ENCODE measurements around the gene MYOG.

The MYOG gene

GRCh38 chr1:203124011-203124410, 38.2 kb upstream of the MYOG start:
- no peak for DNase-seq
- Mint-ChIP-seq H3K4me1 (ENCODE audit: low read depth) (peaks cover 11% of the 10 kb centered on the region), H3K4me3 (no peak overlapping the region)

GRCh38 chr1:203122159-203122558, 36.3 kb upstream of the MYOG start:
- H3K4me3 Mint-ChIP-seq, result no peak overlapping the region
- no peaks in the 10 kb centered on the region for H3K9me3 Mint-ChIP-seq
- no peaks in the 10 kb centered on the region for H3K36me3 Mint-ChIP-seq (ENCODE audit: low read depth)
- H3K27ac Mint-ChIP-seq, result no peak overlapping the region
- no peak for DNase-seq
- peaks cover 83% of the 10 kb centered on the region for H3K27me3 Mint-ChIP-seq
- peaks cover 5% of the 10 kb centered on the region for H3K4me1 Mint-ChIP-seq (ENCODE audit: low read depth)

More at GRCh38 chr1:203124011-203124410, 38.2 kb upstream of the MYOG start:
- Mint-ChIP-seq H3K27me3 (peaks cover 82% of the 10 kb centered on the region), H3K9me3 (no peaks in the 10 kb centered on the region), H3K27ac (no peak overlapping the region), H3K36me3 (ENCODE audit: low read depth) (no peaks in the 10 kb centered on the region)

- Mint-ChIP-seq H3K4me3 (no peak overlapping the region), H3K4me1 (ENCODE audit: low read depth) (no peaks in the 10 kb centered on the region)
- DNase-seq, result no peak
Measured at GRCh38 chr1:203121186-203122015, 35.6 kb upstream of the MYOG start.

DNA sequence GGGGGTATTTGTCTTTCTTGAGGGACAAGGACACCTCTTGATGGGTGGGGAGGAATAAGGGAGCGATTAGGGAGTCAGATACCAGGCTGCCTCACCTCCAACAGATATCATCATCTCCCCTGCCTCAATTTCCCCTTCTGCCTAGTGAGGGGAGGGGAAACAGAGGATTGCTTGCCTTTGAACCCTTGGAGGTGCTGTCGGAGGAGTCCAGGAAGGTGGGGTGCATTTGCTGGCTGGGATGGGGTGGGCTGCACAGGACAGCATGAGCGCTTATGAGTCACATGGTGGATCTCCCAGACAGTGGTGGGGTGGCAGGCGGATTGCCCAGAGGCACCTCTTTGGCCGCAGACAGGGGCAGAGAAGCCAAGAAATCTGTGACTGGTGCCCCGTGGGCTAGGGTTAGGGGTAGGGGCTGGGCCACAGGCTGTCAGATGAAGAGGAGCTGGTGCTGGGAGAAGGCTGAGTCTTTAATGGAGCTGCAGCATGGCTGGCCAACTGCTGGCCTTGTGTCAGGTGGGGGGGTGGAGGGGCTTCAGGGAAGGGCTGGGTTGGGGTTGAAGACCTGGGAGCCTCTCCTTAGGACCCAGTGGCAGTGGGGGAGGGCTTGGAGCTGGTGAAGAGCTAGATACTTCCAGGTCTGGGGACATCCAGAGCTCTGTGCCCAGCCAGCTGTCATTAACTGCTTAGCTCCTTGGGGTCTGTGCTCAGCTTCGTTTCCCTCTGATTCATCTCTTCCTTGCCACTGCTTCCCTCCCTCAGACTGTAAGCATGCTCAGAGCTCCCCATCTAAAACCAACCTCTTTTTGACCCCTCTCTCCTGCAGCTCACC, 34.7 kb upstream of the MYOG start:
- no peak overlapping the region for H3K4me3 Mint-ChIP-seq
- no peaks in the 10 kb centered on the region for H3K9me3 Mint-ChIP-seq
- DNase-seq, result no peak
- no peak overlapping the region for H3K27ac Mint-ChIP-seq
- peaks cover 79% of the 10 kb centered on the region for H3K27me3 Mint-ChIP-seq
- no peaks in the 10 kb centered on the region for H3K4me1 Mint-ChIP-seq (ENCODE audit: low read depth)
- no peaks in the 10 kb centered on the region for H3K36me3 Mint-ChIP-seq (ENCODE audit: low read depth)

More at GRCh38 chr1:203121186-203122015, 35.6 kb upstream of the MYOG start:
- Mint-ChIP-seq H3K27me3 (peaks cover 80% of the 10 kb centered on the region), H3K36me3 (ENCODE audit: low read depth) (no peaks in the 10 kb centered on the region), H3K9me3 (no peaks in the 10 kb centered on the region), H3K27ac (no peak overlapping the region)

DNA sequence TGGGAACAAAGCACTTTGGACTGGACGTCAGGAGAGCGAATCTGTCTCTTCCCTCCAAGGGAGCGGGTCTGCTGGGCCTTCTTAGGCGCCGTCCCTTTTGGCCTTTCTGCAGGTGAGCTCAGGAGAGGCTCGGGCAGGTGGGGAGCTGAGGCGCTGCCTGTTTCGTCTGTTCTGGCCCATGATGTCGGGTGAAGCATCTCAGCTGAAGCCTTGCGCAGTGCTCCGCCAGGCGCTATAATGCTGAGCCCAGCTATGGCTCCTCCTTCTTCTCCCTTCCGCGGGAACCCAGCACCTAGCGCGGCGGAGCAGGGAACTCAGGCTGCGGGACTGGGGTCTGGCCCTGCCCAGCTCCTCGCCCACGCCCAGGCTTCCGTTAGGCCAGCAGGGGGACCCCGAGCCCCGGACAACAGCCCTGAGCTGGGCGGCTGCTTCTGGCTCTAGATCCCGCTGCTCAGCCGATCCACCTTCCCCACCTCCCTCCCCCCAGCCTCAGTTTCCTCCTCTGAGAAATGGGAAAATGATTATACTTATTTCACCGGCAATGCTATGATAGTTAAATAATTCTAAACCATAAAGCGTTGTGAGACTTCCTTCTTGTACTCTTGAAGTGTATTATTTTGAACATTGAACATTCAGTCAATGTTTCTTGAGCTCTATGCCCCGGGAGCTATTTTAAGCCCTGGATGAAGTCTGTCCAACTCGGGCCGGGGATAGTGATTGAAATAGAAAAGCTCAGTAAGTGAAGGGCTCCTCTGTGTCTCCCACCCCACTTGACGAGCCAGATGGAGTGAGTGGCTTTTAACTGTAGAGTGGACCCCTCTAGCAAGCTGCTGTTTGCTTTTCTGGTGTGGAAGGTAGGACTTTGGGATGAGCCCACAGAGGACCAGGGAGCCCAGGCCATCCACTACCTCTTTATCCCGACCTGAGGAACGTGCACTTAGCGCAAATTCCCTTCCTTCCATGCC, 32.1 kb upstream of the MYOG start:
- no peaks in the 10 kb centered on the region for H3K9me3 Mint-ChIP-seq
- H3K27ac Mint-ChIP-seq, result no peak overlapping the region
- DNase-seq, result no peak
- no peaks in the 10 kb centered on the region for H3K36me3 Mint-ChIP-seq (ENCODE audit: low read depth)
- H3K4me3 Mint-ChIP-seq, result no peak overlapping the region
- no peaks in the 10 kb centered on the region for H3K4me1 Mint-ChIP-seq (ENCODE audit: low read depth)
- H3K27me3 Mint-ChIP-seq, result peaks cover 61% of the 10 kb centered on the region

GRCh38 chr1:203116091-203116820, 30.4 kb upstream of the MYOG start:
- H3K27ac Mint-ChIP-seq, result no peak overlapping the region
- no peaks in the 10 kb centered on the region for H3K9me3 Mint-ChIP-seq
- H3K4me3 Mint-ChIP-seq, result no peak overlapping the region
- no peaks in the 10 kb centered on the region for H3K36me3 Mint-ChIP-seq (ENCODE audit: low read depth)
- DNase-seq, result no peak
- H3K4me1 Mint-ChIP-seq (ENCODE audit: low read depth), result no peaks in the 10 kb centered on the region
- H3K27me3 Mint-ChIP-seq, result peaks cover 48% of the 10 kb centered on the region

- H3K27me3 Mint-ChIP-seq, result peaks cover 47% of the 10 kb centered on the region
- no peaks in the 10 kb centered on the region for H3K4me1 Mint-ChIP-seq (ENCODE audit: low read depth)
- no peaks in the 10 kb centered on the region for H3K36me3 Mint-ChIP-seq (ENCODE audit: low read depth)
- no peak overlapping the region for H3K4me3 Mint-ChIP-seq
- H3K27ac Mint-ChIP-seq, result no peak overlapping the region
- H3K9me3 Mint-ChIP-seq, result no peaks in the 10 kb centered on the region
- DNase-seq, result no peak
Measured at GRCh38 chr1:203114202-203114601, 28.4 kb upstream of the MYOG start.

DNA sequence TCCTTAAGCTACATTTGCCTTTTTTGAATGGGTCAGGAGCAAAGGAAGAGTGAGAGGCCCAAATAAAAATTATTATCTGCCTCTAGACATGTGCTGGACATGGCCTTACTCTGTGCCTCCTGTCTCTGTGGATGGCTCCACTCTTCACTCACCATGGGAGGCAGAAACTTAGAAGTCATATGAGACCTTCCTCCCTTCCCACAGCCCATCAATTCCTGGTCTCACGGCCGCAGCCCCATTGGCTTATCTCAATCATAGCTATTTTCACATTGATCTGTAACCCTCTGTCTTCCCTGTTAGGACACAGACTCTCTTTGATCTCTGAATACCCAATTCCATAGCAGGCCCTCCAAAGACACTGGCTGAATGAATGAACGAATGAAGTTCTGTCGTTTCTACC, 27.5 kb upstream of the MYOG start:
- Mint-ChIP-seq H3K27me3 (peaks cover 45% of the 10 kb centered on the region), H3K9me3 (no peaks in the 10 kb centered on the region), H3K27ac (no peak overlapping the region), H3K4me3 (no peak overlapping the region), H3K4me1 (ENCODE audit: low read depth) (no peaks in the 10 kb centered on the region), H3K36me3 (ENCODE audit: low read depth) (no peaks in the 10 kb centered on the region)
- no peak for DNase-seq

GRCh38 chr1:203112475-203112874, 26.7 kb upstream of the MYOG start:
- no peak overlapping the region for H3K27ac Mint-ChIP-seq
- no peak for DNase-seq
- H3K36me3 Mint-ChIP-seq (ENCODE audit: low read depth), result no peaks in the 10 kb centered on the region
- no peaks in the 10 kb centered on the region for H3K4me1 Mint-ChIP-seq (ENCODE audit: low read depth)
- no peaks in the 10 kb centered on the region for H3K9me3 Mint-ChIP-seq
- no peak overlapping the region for H3K4me3 Mint-ChIP-seq
- H3K27me3 Mint-ChIP-seq, result peaks cover 44% of the 10 kb centered on the region

DNA sequence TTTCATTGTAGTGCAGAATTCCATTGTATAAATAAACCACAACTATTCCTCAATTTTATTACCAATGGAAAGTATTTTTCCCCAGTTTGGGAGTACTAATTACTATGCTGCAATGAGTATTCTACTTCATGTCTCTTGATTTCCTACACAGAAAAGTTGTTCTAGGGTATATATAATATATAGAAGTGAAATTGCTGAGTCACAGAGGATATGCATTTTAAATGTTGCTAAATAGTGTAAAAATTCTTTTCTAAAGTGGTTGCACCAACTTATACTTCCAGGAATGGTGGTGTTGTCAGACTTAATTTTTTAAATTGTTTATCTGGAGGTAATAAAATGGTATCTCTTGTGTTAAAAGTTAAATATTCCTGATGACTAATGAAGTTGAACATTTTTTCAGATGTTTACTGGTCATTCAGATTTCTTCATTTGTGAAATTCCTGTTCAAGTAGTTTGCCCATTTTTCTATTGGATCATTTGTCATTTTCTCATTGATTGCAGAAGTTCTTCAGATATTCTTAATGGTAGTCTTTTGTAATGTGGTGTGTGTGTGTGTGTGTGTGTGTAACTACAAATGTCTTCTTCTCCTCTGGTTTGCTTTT, 19.1 kb upstream of the MYOG start:
- no peaks in the 10 kb centered on the region for H3K36me3 Mint-ChIP-seq (ENCODE audit: low read depth)
- no peaks in the 10 kb centered on the region for H3K4me1 Mint-ChIP-seq (ENCODE audit: low read depth)
- no peak overlapping the region for H3K27ac Mint-ChIP-seq
- no peak for DNase-seq
- H3K4me3 Mint-ChIP-seq, result no peak overlapping the region
- H3K9me3 Mint-ChIP-seq, result no peaks in the 10 kb centered on the region
- H3K27me3 Mint-ChIP-seq, result peaks cover 49% of the 10 kb centered on the region

DNA sequence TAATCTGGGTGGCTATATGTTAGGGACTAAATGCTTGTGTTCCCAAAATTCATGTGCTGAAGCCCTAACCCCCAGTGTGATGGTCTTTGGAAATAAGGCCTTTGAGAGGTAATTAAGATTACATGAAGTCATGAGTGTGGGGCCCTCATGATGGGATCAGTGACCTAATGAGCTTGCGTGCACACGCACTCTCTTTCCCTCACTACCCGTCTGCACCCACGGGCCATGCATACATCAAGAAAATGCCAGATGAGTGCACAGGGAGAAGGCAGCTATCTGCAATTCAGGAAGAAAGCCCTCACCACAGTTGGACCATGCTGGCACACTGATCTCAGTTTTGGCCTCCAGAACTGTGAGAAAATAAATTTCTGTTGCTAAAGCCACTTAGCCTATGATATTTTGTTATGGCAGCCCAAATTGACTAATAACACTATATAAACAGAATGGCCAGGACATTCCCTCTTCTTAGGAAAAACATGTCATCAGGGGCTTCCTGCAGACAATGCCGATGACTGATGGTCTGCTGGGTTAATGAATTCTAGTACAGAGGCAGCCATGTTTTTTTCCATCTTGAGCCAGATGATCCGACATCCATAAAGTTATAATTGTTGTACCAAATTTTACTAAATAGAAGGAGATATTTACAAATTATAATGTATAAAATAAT, 18.1 kb upstream of the MYOG start:
- Mint-ChIP-seq H3K4me3 (no peak overlapping the region), H3K36me3 (ENCODE audit: low read depth) (no peaks in the 10 kb centered on the region), H3K9me3 (no peaks in the 10 kb centered on the region), H3K4me1 (ENCODE audit: low read depth) (no peaks in the 10 kb centered on the region), H3K27me3 (peaks cover 44% of the 10 kb centered on the region), H3K27ac (no peak overlapping the region)
- no peak for DNase-seq

GRCh38 chr1:203103216-203103615, 17.4 kb upstream of the MYOG start:
- H3K36me3 Mint-ChIP-seq (ENCODE audit: low read depth), result no peaks in the 10 kb centered on the region
- H3K4me1 Mint-ChIP-seq (ENCODE audit: low read depth), result no peaks in the 10 kb centered on the region
- no peaks in the 10 kb centered on the region for H3K9me3 Mint-ChIP-seq
- H3K27ac Mint-ChIP-seq, result no peak overlapping the region
- DNase-seq, result no peak
- no peak overlapping the region for H3K4me3 Mint-ChIP-seq
- peaks cover 38% of the 10 kb centered on the region for H3K27me3 Mint-ChIP-seq

All from activated T-cell treated with anti-CD3 and anti-CD28 coated beads, Interleukin-2, amount 50 U/mL, for 24 hours (primary cell).